Thyroid gland (tissue), 4 donors: ENCODE data around the gene HK3. TPM values are rescaled to one million over a fixed set of nuclear protein-coding genes. Genes with fewer than 3 reads are reported as not detected.

Experiments used
- DNase-seq, 2 donors: peaks; one replicate each; pipeline ENCODE4 v3.0.0-alpha.2; 2019
- H3K27ac ChIP-seq, 3 donors: fragments of 200-600 bp; sonication (generic); 1 replicate in 2 of 3; 2 replicates in 1 of 3; pipeline ENCODE4 v1.5.1; 2016 to 2019; ENCODE audit warnings: mild to moderate bottlenecking in 1 of 3, moderate library complexity in 1 of 3
- H3K27me3 ChIP-seq: fragments of 200-600 bp; sonication (generic); one replicate; pipeline ENCODE4 v1.5.1; 2019
- H3K36me3 ChIP-seq, 2 donors: fragments of 200-600 bp; sonication (generic); one replicate each; pipeline ENCODE4 v1.5.1; 2016 to 2019
- H3K4me1 ChIP-seq, 2 donors: fragments of 200-600 bp; sonication (generic); one replicate each; pipeline ENCODE4 v1.5.1; 2017 to 2019
- H3K4me3 ChIP-seq, 3 donors: fragments of 200-600 bp; sonication (generic); replicated peaks in 1 of 3; 1 replicate in 2 of 3; 2 replicates in 1 of 3; pipeline ENCODE4 v1.5.1; 2016; ENCODE audit warnings: mild to moderate bottlenecking in 1 of 3
- H3K9me3 ChIP-seq: fragments of 200-600 bp; sonication (generic); one replicate; pipeline ENCODE4 v1.5.1; 2017
- CTCF ChIP-seq, 6 experiments: fragments of 200-600 bp in 3 of 6; fragments of 450-650 bp in 3 of 6; sonication (generic) in 3 of 6; IDR thresholded peaks; one replicate each; pipeline ENCODE4 v1.5.1; 2016 to 2019; ENCODE audit warnings: antibody characterized with exemption in 6 of 6, mild to moderate bottlenecking in 2 of 6, inconsistent platforms in 1 of 6, moderate library complexity in 1 of 6
- POLR2A ChIP-seq, 2 donors: fragments of 450-650 bp; IDR thresholded peaks; one replicate each; pipeline ENCODE4 v1.6.1; 2017; ENCODE audit warnings: antibody characterized with exemption in 2 of 2, mild to moderate bottlenecking in 2 of 2, moderate library complexity in 1 of 2
- WGBS, 2 donors: methylation state at CpG; one replicate each; pipeline ENCODE4 v1.1.5; 2017; 5-methylcytosine and 5-hydroxymethylcytosine counted together
- intact Hi-C: fragments of 100-400 bp; cut with DNase I; formaldehyde crosslinking; loops from one replicate; pipeline ENCODE4 v1.15.1; 2023
- total RNA-seq, 4 donors: library from RNA; depleted of rRNA; stranded (reverse); fragments of >200 nt; gene quantifications; one replicate each; pipeline ENCODE4 v1.2.3, GENCODE V29; 2016

HK3 gene
- 1 to 10 TPM in 3 of 4 donors, under 1 TPM in 1; 0.67 to 3.1 (median 2.1) TPM for total RNA-seq

- H3K4me1 ChIP-seq, result no peaks in the 10 kb centered on the region
- H3K36me3 ChIP-seq, result peaks cover 11 to 12% of the 10 kb centered on the region in 2 donors
- intact Hi-C loops, result no loop called here
- H3K27ac ChIP-seq, result no peak within 1 kb of the TSS
- no peaks in the 10 kb centered on the region for H3K9me3 ChIP-seq
- TF ChIP-seq CTCF (IDR thresholded peaks at IDR 0.05) (no peak), POLR2A (IDR thresholded peaks at IDR 0.05) (no peak)
- DNase-seq, result no peak
- H3K27me3 ChIP-seq, result no peaks in the 10 kb centered on the region
- 29 to 33% methylated on average over 9 of the region's 9 CpGs for WGBS, 2 donors
- no peak within 1 kb of the TSS for H3K4me3 ChIP-seq
Measured at GRCh38 chr5:176899296-176899891, at the start of gene HK3. Gene HK3 (minus strand): TSS chr5:176899346. CDS start chr5:176896159, 3,187 bp downstream.

GRCh38 chr5:176948458-176948857, 49.3 kb upstream of the HK3 start:
- no peak overlapping the region for H3K4me3 ChIP-seq
- no peak for DNase-seq
- TF ChIP-seq CTCF (IDR thresholded peaks at IDR 0.05) (no peak), POLR2A (IDR thresholded peaks at IDR 0.05) (no peak)
- intact Hi-C loops, result no loop called here
- peaks cover 14 to 28% of the 10 kb centered on the region in 2 donors for H3K36me3 ChIP-seq
- 77 to 92% methylated on average over 1 of the region's 1 CpG for WGBS, 2 donors
- H3K27me3 ChIP-seq, result no peaks in the 10 kb centered on the region
- peaks cover 5 to 11% of the 10 kb centered on the region in 2 donors for H3K4me1 ChIP-seq
- no peaks in the 10 kb centered on the region for H3K9me3 ChIP-seq
- H3K27ac ChIP-seq, result no peak overlapping the region

- H3K4me1 ChIP-seq, result peaks cover 5 to 11% of the 10 kb centered on the region in 2 donors
- no peak for TF ChIP-seq POLR2A (IDR thresholded peaks at IDR 0.05)
- TF ChIP-seq CTCF (IDR thresholded peaks at IDR 0.05), result no peak
- WGBS, 2 donors, result 53 to 64% methylated on average over 2 of the region's 2 CpGs
- peaks cover 18 to 34% of the 10 kb centered on the region in 2 donors for H3K36me3 ChIP-seq
- no peaks in the 10 kb centered on the region for H3K27me3 ChIP-seq
- DNase-seq, result no peak
- no peak overlapping the region for H3K4me3 ChIP-seq
- intact Hi-C loops, result no loop called here
- no peak overlapping the region for H3K27ac ChIP-seq
- no peaks in the 10 kb centered on the region for H3K9me3 ChIP-seq
Measured at GRCh38 chr5:176947847-176948246, 48.7 kb upstream of the HK3 start.

- DNase-seq, result no peak
- no peaks in the 10 kb centered on the region for H3K27me3 ChIP-seq
- WGBS, 2 donors, result 56 to 59% methylated on average over 2 of the region's 2 CpGs
- peaks cover 5 to 11% of the 10 kb centered on the region in 2 donors for H3K4me1 ChIP-seq
- no peak overlapping the region for H3K4me3 ChIP-seq
- peaks cover 18 to 27% of the 10 kb centered on the region in 2 donors for H3K36me3 ChIP-seq
- H3K9me3 ChIP-seq, result no peaks in the 10 kb centered on the region
- H3K27ac ChIP-seq, result no peak overlapping the region
- intact Hi-C loops, result no loop called here
- TF ChIP-seq POLR2A (IDR thresholded peaks at IDR 0.05), result no peak
- no peak for TF ChIP-seq CTCF (IDR thresholded peaks at IDR 0.05)
Measured at GRCh38 chr5:176944268-176944667, 45.1 kb upstream of the HK3 start.

GRCh38 chr5:176943816-176944215, 44.7 kb upstream of the HK3 start:
- no peak for DNase-seq
- intact Hi-C loops, result no loop called here
- TF ChIP-seq CTCF (IDR thresholded peaks at IDR 0.05) (no peak), POLR2A (IDR thresholded peaks at IDR 0.05) (no peak)
- Histone ChIP-seq H3K4me1 (peaks cover 5 to 11% of the 10 kb centered on the region in 2 donors), H3K36me3 (peaks cover 16 to 25% of the 10 kb centered on the region in 2 donors), H3K27ac (no peak overlapping the region), H3K9me3 (no peaks in the 10 kb centered on the region), H3K27me3 (no peaks in the 10 kb centered on the region), H3K4me3 (no peak overlapping the region)
- 77 to 82% methylated on average over 1 of the region's 1 CpG for WGBS, 2 donors
